ENCODE results near the gene ZBTB8OS.
A peak's percentile ranks its signal among the peaks of the same experiment; 100 is the strongest.

ZBTB8OS gene

DNA sequence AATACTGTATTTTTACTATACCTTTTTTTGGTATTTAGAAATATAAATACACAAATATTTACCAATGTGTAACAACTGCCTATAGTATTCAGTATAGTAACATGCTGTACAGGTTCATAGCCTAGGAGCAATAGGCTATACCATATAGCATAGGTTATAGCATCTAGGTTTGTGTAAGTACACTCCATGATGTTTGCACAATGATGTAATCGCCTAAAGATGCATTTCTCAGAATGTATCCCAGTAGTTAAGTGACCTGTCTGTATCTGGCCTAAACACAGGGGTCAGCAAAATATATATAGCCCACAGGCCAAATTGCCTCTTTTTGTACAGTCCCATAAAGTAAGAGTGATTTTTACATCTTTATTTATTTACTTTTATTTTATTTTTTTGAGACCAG is 24.2 kb downstream of the ZBTB8OS start:
- no peak for DNase-seq
- Mint-ChIP-seq H3K9me3 (no peaks in the 10 kb centered on the region), H3K4me1 (no peaks in the 10 kb centered on the region), H3K27ac (no peak overlapping the region), H3K27me3 (ENCODE audit: low read depth, poor library complexity) (peaks cover 2% of the 10 kb centered on the region), H3K36me3 (ENCODE audit: low read depth) (peaks cover 49% of the 10 kb centered on the region), H3K4me3 (no peak overlapping the region)
- TF ChIP-seq, protein P1, sequence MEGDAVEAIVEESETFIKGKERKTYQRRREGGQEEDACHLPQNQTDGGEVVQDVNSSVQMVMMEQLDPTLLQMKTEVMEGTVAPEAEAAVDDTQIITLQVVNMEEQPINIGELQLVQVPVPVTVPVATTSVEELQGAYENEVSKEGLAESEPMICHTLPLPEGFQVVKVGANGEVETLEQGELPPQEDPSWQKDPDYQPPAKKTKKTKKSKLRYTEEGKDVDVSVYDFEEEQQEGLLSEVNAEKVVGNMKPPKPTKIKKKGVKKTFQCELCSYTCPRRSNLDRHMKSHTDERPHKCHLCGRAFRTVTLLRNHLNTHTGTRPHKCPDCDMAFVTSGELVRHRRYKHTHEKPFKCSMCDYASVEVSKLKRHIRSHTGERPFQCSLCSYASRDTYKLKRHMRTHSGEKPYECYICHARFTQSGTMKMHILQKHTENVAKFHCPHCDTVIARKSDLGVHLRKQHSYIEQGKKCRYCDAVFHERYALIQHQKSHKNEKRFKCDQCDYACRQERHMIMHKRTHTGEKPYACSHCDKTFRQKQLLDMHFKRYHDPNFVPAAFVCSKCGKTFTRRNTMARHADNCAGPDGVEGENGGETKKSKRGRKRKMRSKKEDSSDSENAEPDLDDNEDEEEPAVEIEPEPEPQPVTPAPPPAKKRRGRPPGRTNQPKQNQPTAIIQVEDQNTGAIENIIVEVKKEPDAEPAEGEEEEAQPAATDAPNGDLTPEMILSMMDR (IDR thresholded peaks at IDR 0.05): no peak

DNA sequence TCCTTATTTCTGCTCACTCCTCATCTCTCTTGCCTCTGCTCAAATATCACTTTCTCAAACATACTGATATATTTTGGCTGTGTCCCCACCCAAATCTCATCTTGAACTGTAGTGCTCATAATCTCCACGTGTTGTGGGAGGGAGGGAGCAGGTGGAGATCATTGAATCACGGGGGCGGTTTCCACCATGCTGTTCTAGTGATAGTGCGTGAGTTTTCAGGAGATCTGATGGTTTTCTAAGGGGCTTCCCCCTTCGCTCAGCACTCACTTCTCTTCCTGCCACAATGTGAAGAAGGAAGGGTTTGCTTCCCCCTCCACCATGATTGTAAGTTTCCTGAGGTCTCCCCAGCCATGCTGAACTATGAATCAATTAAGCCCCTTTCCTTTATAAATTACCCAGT is 26.6 kb downstream of the ZBTB8OS start:
- H3K4me1 Mint-ChIP-seq: no peaks in the 10 kb centered on the region

DNA sequence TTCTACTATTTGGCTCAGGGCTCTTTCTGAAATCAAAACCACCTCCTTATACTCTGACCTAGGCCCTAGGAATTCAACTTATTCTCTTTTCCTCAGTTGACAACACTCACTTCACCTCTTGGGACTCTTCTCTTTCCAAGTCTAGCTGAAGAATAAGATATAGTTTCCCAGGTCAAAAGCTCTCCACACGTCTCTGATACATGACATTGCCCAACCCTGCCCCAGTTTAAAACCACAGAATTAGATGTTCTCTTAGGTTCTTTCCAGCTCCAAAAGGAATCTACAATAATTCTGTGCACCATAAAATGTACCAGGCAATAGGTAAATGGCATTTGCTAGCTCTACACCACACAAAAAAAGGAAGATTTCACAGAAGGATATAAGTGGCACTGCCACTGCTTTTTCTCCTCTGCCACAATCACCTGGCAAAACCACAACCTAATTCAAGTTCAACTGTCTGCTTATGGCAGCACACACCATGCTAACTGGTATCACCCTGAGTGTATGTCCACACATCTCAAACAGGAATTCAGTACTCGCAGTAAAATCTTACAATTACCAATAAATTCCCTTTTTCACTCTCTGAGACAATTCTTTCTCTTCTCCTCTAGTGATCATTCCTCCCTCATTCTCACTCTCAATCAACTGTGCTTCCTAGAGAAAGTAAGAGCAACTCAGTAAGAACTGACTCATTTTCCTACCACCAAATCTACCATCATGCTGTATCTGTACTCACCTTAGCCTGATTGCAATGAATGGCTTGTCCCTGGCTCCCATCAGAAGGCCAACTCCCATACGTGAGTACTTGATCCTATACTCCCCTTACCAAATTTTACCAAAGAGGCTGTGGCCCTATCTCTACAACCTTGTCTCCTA is 27.3 kb downstream of the ZBTB8OS start:
- Mint-ChIP-seq H3K36me3 (ENCODE audit: low read depth) (peaks cover 55% of the 10 kb centered on the region), H3K9me3 (peaks cover 7% of the 10 kb centered on the region)

More for the DNA sequence above, 26.6 kb downstream of the ZBTB8OS start:
- no peak for DNase-seq
- TF ChIP-seq, protein P1 (IDR thresholded peaks at IDR 0.05): no peak
- peak overlapping the region; percentile 30 for H3K27ac Mint-ChIP-seq
- peaks cover 7% of the 10 kb centered on the region for H3K9me3 Mint-ChIP-seq
- no peaks in the 10 kb centered on the region for H3K27me3 Mint-ChIP-seq (ENCODE audit: low read depth, poor library complexity)
- no peak overlapping the region for H3K4me3 Mint-ChIP-seq
- peaks cover 50% of the 10 kb centered on the region for H3K36me3 Mint-ChIP-seq (ENCODE audit: low read depth)

DNA sequence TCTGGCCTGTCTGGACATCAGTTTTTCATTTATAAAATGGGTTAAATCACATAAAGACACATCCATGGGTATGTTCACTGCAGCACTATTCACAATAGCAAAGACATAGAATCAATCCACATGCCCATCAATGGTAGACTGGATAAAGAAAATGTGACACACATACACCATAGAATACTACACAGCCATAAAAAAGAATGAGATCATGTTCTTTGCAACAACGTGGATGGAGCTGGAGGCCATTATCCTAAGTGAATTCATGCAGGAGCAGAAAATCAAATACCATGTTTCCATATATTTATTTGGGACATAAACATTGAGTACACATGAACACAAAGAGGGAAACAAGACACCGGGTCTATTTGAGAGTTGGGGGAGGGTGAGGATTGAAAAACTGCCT is 28.1 kb downstream of the ZBTB8OS start:
- H3K4me1 Mint-ChIP-seq: no peaks in the 10 kb centered on the region
- TF ChIP-seq, protein P1 (IDR thresholded peaks at IDR 0.05): no peak
- peaks cover 55% of the 10 kb centered on the region for H3K36me3 Mint-ChIP-seq (ENCODE audit: low read depth)
- H3K27me3 Mint-ChIP-seq (ENCODE audit: low read depth, poor library complexity): no peaks in the 10 kb centered on the region
- H3K27ac Mint-ChIP-seq: no peak overlapping the region
- DNase-seq: no peak
- no peak overlapping the region for H3K4me3 Mint-ChIP-seq
- H3K9me3 Mint-ChIP-seq: peaks cover 7% of the 10 kb centered on the region

More for the DNA sequence above, 27.3 kb downstream of the ZBTB8OS start:
- Mint-ChIP-seq H3K4me3 (no peak overlapping the region), H3K27me3 (ENCODE audit: low read depth, poor library complexity) (no peaks in the 10 kb centered on the region), H3K27ac (peak overlapping the region; percentile 49), H3K4me1 (no peaks in the 10 kb centered on the region)
- no peak for DNase-seq
- TF ChIP-seq, protein P1 (IDR thresholded peaks at IDR 0.05): no peak

DNA sequence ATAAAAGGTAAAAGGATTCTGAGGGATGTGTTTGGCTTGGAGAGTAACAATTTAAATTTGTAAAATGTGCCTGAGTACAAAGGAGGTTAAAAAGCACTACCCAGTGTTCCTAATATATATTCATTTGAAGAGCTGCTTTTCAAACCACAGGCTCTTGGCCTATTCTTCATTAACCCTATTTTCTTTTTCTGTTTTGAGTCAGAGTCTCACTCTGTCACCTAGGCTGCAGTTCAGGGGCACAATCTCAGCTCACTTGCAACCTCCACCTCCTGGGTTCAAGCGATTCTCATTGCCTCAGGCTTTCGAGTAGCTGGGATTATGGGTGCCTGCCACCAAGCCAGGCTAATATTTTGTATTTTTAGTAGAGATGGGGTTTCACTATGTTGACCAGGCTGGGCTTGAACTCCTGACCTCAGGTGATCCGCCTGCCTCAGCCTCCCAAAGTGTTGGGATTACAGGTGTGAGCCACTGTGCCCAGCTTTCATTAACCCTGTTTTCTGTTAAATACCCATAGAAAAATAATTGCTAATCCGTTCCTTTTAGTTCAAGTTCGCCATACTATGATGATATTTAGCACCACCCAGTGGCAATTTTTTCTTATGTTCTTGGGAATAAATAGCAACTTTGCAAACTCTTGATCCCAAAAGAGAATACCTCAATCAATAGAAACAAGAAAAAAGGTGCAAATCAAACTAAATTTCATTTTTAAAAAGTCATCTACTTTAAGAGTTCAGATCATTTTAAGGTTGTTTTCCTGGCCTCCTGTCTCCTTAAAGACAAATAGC is 30.5 kb downstream of the ZBTB8OS start:
- H3K36me3 Mint-ChIP-seq (ENCODE audit: low read depth): peaks cover 52% of the 10 kb centered on the region

More for the DNA sequence above, 30.5 kb downstream of the ZBTB8OS start:
- Mint-ChIP-seq H3K27me3 (ENCODE audit: low read depth, poor library complexity) (peaks cover 2% of the 10 kb centered on the region), H3K4me3 (no peak overlapping the region), H3K9me3 (peaks cover 7% of the 10 kb centered on the region), H3K4me1 (no peaks in the 10 kb centered on the region), H3K27ac (no peak overlapping the region)
- no peak for DNase-seq
- TF ChIP-seq, protein P1 (IDR thresholded peaks at IDR 0.05): no peak

Data from nephron progenitor cell (in vitro differentiated cells).